ENCODE measurements around the gene KLK1. TPM values are rescaled to one million over a fixed set of nuclear protein-coding genes. Genes with fewer than 3 reads are reported as not detected.
"Not testable (repeated sequence)": the region's sequence is repeated elsewhere in the genome, so short reads cannot be mapped to it uniquely, and the experiment has no call there.

The KLK1 gene
- total RNA-seq, 1 experiment from 2014 or later: not detected

- no peak for DNase-seq (ENCODE audit: low read depth)
Observed at GRCh38 chr19:50817941-50818858, 5.4 kb downstream of the KLK1 start.

- DNase-seq (ENCODE audit: low read depth): no peak
Observed at GRCh38 chr19:50815439-50815838, 8.1 kb downstream of the KLK1 start.

GRCh38 chr19:50814883-50815282 is 8.7 kb downstream of the KLK1 start:
- DNase-seq (ENCODE audit: low read depth): no peak

GRCh38 chr19:50812474-50812873 is 11.1 kb downstream of the KLK1 start:
- no peak for DNase-seq (ENCODE audit: low read depth)

GRCh38 chr19:50811622-50812238 is 11.9 kb downstream of the KLK1 start:
- DNase-seq (ENCODE audit: low read depth): not testable (repeated sequence)

- DNase-seq (ENCODE audit: low read depth): no peak
Observed at GRCh38 chr19:50808856-50809255, 14.7 kb downstream of the KLK1 start.

GRCh38 chr19:50804420-50805272 is 18.9 kb downstream of the KLK1 start:
- DNase-seq (ENCODE audit: low read depth): peak; percentile 98

GRCh38 chr19:50803633-50804419 is 19.8 kb downstream of the KLK1 start:
- DNase-seq (ENCODE audit: low read depth): no peak

- no peak for DNase-seq (ENCODE audit: low read depth)
Observed at GRCh38 chr19:50801107-50801506, 22.5 kb downstream of the KLK1 start.

- no peak for DNase-seq (ENCODE audit: low read depth)
Observed at GRCh38 chr19:50799547-50799851, 24.1 kb downstream of the KLK1 start.

- no peak for DNase-seq (ENCODE audit: low read depth)
Observed at GRCh38 chr19:50798659-50799546, 24.7 kb downstream of the KLK1 start.

- DNase-seq (ENCODE audit: low read depth): no peak
Observed at GRCh38 chr19:50797781-50798658, 25.6 kb downstream of the KLK1 start.

GRCh38 chr19:50797429-50797780 is 26.2 kb downstream of the KLK1 start:
- no peak for DNase-seq (ENCODE audit: low read depth)

- no peak for DNase-seq (ENCODE audit: low read depth)
Observed at GRCh38 chr19:50796634-50797428, 26.8 kb downstream of the KLK1 start.

GRCh38 chr19:50796128-50796633 is 27.4 kb downstream of the KLK1 start:
- no peak for DNase-seq (ENCODE audit: low read depth)

GRCh38 chr19:50795664-50796073 is 27.9 kb downstream of the KLK1 start:
- no peak for DNase-seq (ENCODE audit: low read depth)

- DNase-seq (ENCODE audit: low read depth): no peak
Observed at GRCh38 chr19:50794876-50795663, 28.5 kb downstream of the KLK1 start.
